IPS-18a (cell line): ENCODE measurements around the gene UBE2V1.
"Not testable (repeated sequence)": the region's sequence is repeated elsewhere in the genome, so short reads cannot be mapped to it uniquely, and the experiment has no call there.

Experiments used
- H3K27ac ChIP-seq: one replicate; pipeline ENCODE4 v1.5.1; 2013; ENCODE audit warnings: low read length
- H3K27me3 ChIP-seq: one replicate; pipeline ENCODE4 v1.6.1; 2013; ENCODE audit warnings: mild to moderate bottlenecking, low read length; ENCODE audit not compliant: control insufficient read depth, insufficient read depth
- H3K36me3 ChIP-seq: one replicate; pipeline ENCODE4 v1.6.1; 2013; ENCODE audit warnings: low read depth, low read length; ENCODE audit not compliant: control insufficient read depth
- H3K4me1 ChIP-seq: one replicate; pipeline ENCODE4 v1.6.1; 2013; ENCODE audit warnings: low read depth, low read length; ENCODE audit not compliant: control insufficient read depth
- H3K4me3 ChIP-seq: one replicate; pipeline ENCODE4 v1.5.1; 2013; ENCODE audit warnings: low read length
- H3K9ac ChIP-seq: one replicate; pipeline ENCODE4 v1.6.1; 2013; ENCODE audit warnings: mild to moderate bottlenecking, low read length, moderate library complexity
- H3K9me3 ChIP-seq: one replicate; pipeline ENCODE4 v1.6.1; 2013; ENCODE audit warnings: low read depth, low read length; ENCODE audit not compliant: control insufficient read depth

The UBE2V1 gene

GRCh38 chr20:50066161-50066834 is 46.7 kb downstream of the UBE2V1 start:
- no peaks in the 10 kb centered on the region for H3K36me3 ChIP-seq
- H3K9ac ChIP-seq = no peak overlapping the region
- H3K9me3 ChIP-seq = no peaks in the 10 kb centered on the region
- no peak overlapping the region for H3K4me3 ChIP-seq
- H3K4me1 ChIP-seq = no peaks in the 10 kb centered on the region
- H3K27me3 ChIP-seq = no peaks in the 10 kb centered on the region
- no peak overlapping the region for H3K27ac ChIP-seq

- H3K36me3 ChIP-seq = no peaks in the 10 kb centered on the region
- no peaks in the 10 kb centered on the region for H3K9me3 ChIP-seq
- no peak overlapping the region for H3K4me3 ChIP-seq
- H3K27me3 ChIP-seq = no peaks in the 10 kb centered on the region
- H3K27ac ChIP-seq = no peak overlapping the region
- no peaks in the 10 kb centered on the region for H3K4me1 ChIP-seq
- no peak overlapping the region for H3K9ac ChIP-seq
Measured at GRCh38 chr20:50065325-50065615, 47.7 kb downstream of the UBE2V1 start.

- not testable (repeated sequence) for H3K4me3 ChIP-seq, H3K9ac ChIP-seq, H3K9me3 ChIP-seq, H3K4me1 ChIP-seq, H3K27me3 ChIP-seq, H3K27ac ChIP-seq, H3K36me3 ChIP-seq
Measured at GRCh38 chr20:50063763-50064162, 49.2 kb downstream of the UBE2V1 start.

- Histone ChIP-seq H3K9ac (no peak overlapping the region), H3K9me3 (no peaks in the 10 kb centered on the region), H3K4me3 (no peak overlapping the region), H3K27me3 (no peaks in the 10 kb centered on the region), H3K36me3 (no peaks in the 10 kb centered on the region), H3K27ac (no peak overlapping the region), H3K4me1 (no peaks in the 10 kb centered on the region)
Measured at GRCh38 chr20:50062006-50062838, 50.7 kb downstream of the UBE2V1 start.

- H3K9ac ChIP-seq = no peak overlapping the region
- no peak overlapping the region for H3K27ac ChIP-seq
- no peak overlapping the region for H3K4me3 ChIP-seq
- no peaks in the 10 kb centered on the region for H3K36me3 ChIP-seq
- no peaks in the 10 kb centered on the region for H3K4me1 ChIP-seq
- no peaks in the 10 kb centered on the region for H3K27me3 ChIP-seq
- H3K9me3 ChIP-seq = no peaks in the 10 kb centered on the region
Measured at GRCh38 chr20:50061151-50062005, 51.6 kb downstream of the UBE2V1 start.

DNA sequence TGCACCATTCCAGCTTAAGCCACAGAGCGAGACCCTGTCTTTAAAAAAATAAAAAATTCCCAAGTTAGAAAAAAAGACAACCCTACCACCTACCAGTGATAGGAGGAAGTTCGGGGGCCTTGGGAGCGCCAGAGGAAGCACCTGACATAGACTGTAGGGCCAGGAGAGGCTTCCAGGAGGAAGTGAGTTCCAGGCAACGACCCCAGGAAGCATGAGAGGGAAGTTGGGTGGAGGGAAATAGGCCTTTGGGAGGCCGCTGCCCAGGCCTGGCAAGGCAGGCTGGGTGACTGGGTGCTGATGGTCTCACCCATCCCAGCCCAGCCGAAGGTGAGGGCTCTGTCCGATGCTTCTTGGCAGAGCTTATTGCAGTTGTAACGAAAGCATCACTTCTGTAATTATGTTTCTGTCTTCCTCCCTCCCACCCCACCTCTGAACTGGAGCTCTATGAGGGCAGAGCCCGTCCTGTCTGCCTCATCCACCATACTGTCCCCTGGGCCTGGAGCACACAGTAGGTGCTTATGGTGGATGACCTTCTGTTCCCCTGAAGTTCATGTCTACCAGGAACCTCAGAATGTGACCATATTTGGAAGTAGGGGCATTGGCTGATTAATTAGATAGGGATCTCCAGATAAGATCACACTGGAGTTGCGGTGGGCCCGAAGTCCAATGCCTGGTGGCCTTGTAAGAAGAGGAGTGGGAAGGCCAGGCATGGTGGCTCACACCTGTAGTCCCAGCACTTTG is 54.1 kb downstream of the UBE2V1 start:
- Histone ChIP-seq H3K9ac (no peak overlapping the region), H3K9me3 (no peaks in the 10 kb centered on the region), H3K36me3 (no peaks in the 10 kb centered on the region), H3K27ac (no peak overlapping the region), H3K4me3 (no peak overlapping the region), H3K4me1 (no peaks in the 10 kb centered on the region), H3K27me3 (no peaks in the 10 kb centered on the region)

DNA sequence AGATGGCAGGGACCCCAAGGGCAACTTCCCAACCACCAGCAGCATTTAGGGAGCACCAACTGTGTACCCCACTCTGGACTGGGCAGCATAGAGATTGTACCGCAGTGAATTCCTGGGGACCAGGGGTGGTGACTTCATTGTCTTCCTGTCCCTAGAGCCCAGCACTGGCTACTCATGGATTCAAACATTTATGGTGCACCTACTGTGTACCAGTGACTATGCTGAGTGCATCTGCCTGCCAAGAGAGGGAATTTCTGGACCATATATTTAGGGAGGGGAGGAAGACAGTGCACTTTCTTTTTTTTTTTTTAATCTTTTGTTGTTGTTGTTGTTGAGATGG is 55.3 kb downstream of the UBE2V1 start:
- no peaks in the 10 kb centered on the region for H3K9me3 ChIP-seq
- H3K36me3 ChIP-seq = no peaks in the 10 kb centered on the region
- H3K9ac ChIP-seq = no peak overlapping the region
- H3K4me1 ChIP-seq = no peaks in the 10 kb centered on the region
- H3K27me3 ChIP-seq = no peaks in the 10 kb centered on the region
- H3K4me3 ChIP-seq = no peak overlapping the region
- H3K27ac ChIP-seq = no peak overlapping the region

DNA sequence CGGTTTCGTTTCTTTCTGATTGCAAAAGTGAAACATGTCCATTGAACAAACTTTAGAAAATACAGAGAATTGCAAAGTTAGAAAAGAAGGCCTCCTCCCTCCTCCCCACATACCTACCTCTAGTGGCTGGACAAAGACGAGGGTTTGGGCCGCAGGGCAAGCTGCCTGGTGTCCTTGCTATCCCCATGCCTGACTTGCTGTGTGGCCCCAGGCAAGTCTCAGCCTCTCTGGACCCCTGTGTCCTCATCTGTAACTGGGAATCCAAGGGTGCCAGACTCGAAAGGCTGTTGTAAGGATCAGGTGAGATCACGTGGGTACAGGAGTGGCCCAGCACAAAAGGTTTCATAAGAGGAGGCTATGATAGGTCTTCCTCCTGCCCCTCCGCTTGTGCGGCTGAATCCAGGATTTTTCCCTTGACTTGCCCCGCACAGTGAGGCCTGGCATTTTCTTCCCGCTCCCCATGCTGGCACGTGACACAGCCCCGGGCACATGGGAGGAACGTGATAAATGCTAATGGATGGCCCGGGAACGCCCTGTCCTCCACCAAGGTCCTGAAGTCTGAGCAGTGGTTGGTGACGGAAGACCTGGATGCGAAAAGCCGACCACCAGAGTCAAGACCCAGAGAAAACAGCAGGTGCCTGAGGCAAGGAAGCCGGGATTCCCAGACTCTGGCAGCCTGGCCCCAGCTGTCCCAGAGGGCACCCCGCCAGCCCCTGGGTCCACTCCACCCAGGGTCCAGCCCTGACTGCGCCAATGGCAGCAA is 55.8 kb downstream of the UBE2V1 start:
- no peak overlapping the region for H3K27ac ChIP-seq
- no peaks in the 10 kb centered on the region for H3K36me3 ChIP-seq
- no peaks in the 10 kb centered on the region for H3K4me1 ChIP-seq
- no peaks in the 10 kb centered on the region for H3K27me3 ChIP-seq
- no peak overlapping the region for H3K4me3 ChIP-seq
- no peaks in the 10 kb centered on the region for H3K9me3 ChIP-seq
- H3K9ac ChIP-seq = no peak overlapping the region

DNA sequence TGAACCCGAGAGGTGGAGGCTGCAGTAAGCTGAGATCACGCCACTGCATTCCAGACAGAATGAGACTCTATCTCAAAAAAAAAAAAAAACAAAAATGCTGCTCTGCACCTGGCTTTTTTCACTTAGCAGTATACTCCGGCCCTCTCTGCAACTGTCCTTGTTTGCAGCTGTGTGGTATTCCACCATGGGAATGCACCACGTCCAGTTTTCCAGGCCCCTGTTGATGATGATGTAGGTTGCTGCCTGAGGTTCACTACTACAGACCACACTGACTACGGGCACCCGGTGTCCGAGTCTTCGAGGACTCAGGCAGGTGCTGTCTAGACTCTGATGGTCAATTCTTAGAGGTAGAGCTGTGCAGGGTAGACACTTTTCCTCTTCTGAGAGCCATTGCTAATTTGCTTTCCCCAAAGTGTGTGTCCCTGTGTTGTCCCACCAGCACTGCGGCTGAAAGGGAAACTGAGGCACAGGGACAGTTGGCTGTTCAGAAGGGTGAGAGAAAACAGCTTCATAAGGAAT is 56.5 kb downstream of the UBE2V1 start:
- Histone ChIP-seq H3K27ac (no peak overlapping the region), H3K9ac (no peak overlapping the region), H3K36me3 (no peaks in the 10 kb centered on the region), H3K4me3 (no peak overlapping the region), H3K27me3 (no peaks in the 10 kb centered on the region), H3K4me1 (no peaks in the 10 kb centered on the region), H3K9me3 (no peaks in the 10 kb centered on the region)

- Histone ChIP-seq H3K27ac (no peak overlapping the region), H3K4me3 (no peak overlapping the region), H3K9ac (no peak overlapping the region)
Measured at GRCh38 chr20:50055524-50056083, 57.3 kb downstream of the UBE2V1 start.

More at GRCh38 chr20:50055524-50056083, 57.3 kb downstream of the UBE2V1 start:
- H3K4me1 ChIP-seq = no peaks in the 10 kb centered on the region
- H3K36me3 ChIP-seq = no peaks in the 10 kb centered on the region
- no peaks in the 10 kb centered on the region for H3K9me3 ChIP-seq
- no peaks in the 10 kb centered on the region for H3K27me3 ChIP-seq
